Tibial artery (tissue), 4 donors: ENCODE measurements around the gene EDN2.

Experiments used
- DNase-seq, 2 donors: peaks; one replicate each; pipeline ENCODE4 v3.0.0-alpha.2; 2019
- H3K27ac ChIP-seq, 2 donors: fragments of 200-600 bp; sonication (generic) in 1 of 2; 1 replicate in 1 of 2; 2 replicates in 1 of 2; pipeline ENCODE4 v1.5.1; 2018 to 2019; ENCODE audit warnings: mild to moderate bottlenecking in 1 of 2
- H3K27me3 ChIP-seq, 2 donors: fragments of 200-600 bp; sonication (generic) in 1 of 2; one replicate each; pipeline versions ENCODE4 v1.5.1 to v1.6.0; 2016 to 2019
- H3K36me3 ChIP-seq, 3 donors: fragments of 200-600 bp; sonication (generic) in 2 of 3; one replicate each; pipeline ENCODE4 v1.5.1; 2016 to 2019; ENCODE audit warnings: mild to moderate bottlenecking in 2 of 3
- H3K4me1 ChIP-seq, 4 donors: fragments of 200-600 bp; sonication (generic) in 2 of 4; 1 replicate in 3 of 4; 2 replicates in 1 of 4; pipeline ENCODE4 v1.5.1; 2016 to 2019
- H3K4me3 ChIP-seq, 2 donors: fragments of 200-600 bp; sonication (generic) in 1 of 2; 1 replicate in 1 of 2; 2 replicates in 1 of 2; pipeline ENCODE4 v1.5.1; 2018 to 2019; ENCODE audit warnings: mild to moderate bottlenecking in 2 of 2
- H3K9me3 ChIP-seq, 3 donors: fragments of 200-600 bp; sonication (generic) in 1 of 3; one replicate each; pipeline ENCODE4 v1.5.1; 2016 to 2019
- CTCF ChIP-seq, 2 experiments: fragments of 200-600 bp in 1 of 2; fragments of 450-650 bp in 1 of 2; IDR thresholded peaks; one replicate each; pipeline ENCODE4 v1.5.1; 2017 to 2019; ENCODE audit warnings: antibody characterized with exemption in 2 of 2, mild to moderate bottlenecking in 1 of 2, moderate library complexity in 1 of 2
- intact Hi-C: fragments of 100-400 bp; cut with DNase I; formaldehyde crosslinking; loops from one replicate; pipeline ENCODE4 v1.15.0; 2023; ENCODE audit warnings: low total_unique reads

EDN2 gene

GRCh38 chr1:41519667-41520066, 35.2 kb upstream of the EDN2 start:
- intact Hi-C loops, result loop anchor here (10.0 kb wide), 1 partner anchor 145 kb away; no protein-coding TSS in a partner anchor
- Histone ChIP-seq H3K4me1 (peaks cover 6 to 23% (median 18%) of the 10 kb centered on the region in 4 donors), H3K36me3 (peaks cover 0 to 19% (median 0%) of the 10 kb centered on the region in 3 donors), H3K27ac (no peak overlapping the region), H3K4me3 (no peak overlapping the region), H3K9me3 (no peaks in the 10 kb centered on the region), H3K27me3 (no peaks in the 10 kb centered on the region)
- TF ChIP-seq CTCF (IDR thresholded peaks at IDR 0.05), result no peak
- no peak for DNase-seq

- H3K4me1 ChIP-seq, result peaks cover 6 to 28% (median 18%) of the 10 kb centered on the region in 4 donors
- intact Hi-C loops, result loop anchor here (10.0 kb wide), 1 partner anchor 146 kb away; no protein-coding TSS in a partner anchor
Observed at GRCh38 chr1:41518471-41518870, 34.0 kb upstream of the EDN2 start.

GRCh38 chr1:41517062-41517438, 32.6 kb upstream of the EDN2 start:
- Histone ChIP-seq H3K27me3 (no peaks in the 10 kb centered on the region), H3K4me1 (peaks cover 6 to 28% (median 18%) of the 10 kb centered on the region in 4 donors), H3K27ac (peak overlapping the region; percentile 25 to 69), H3K4me3 (no peak overlapping the region), H3K36me3 (peaks cover 0 to 22% (median 0%) of the 10 kb centered on the region in 3 donors), H3K9me3 (no peaks in the 10 kb centered on the region)
- intact Hi-C loops, result loop anchor here (10.0 kb wide), 1 partner anchor 148 kb away; no protein-coding TSS in a partner anchor
- no peak for TF ChIP-seq CTCF (IDR thresholded peaks at IDR 0.05)
- no peak for DNase-seq

More at GRCh38 chr1:41518471-41518870, 34.0 kb upstream of the EDN2 start:
- no peaks in the 10 kb centered on the region for H3K27me3 ChIP-seq
- H3K27ac ChIP-seq, result no peak overlapping the region
- no peak overlapping the region for H3K4me3 ChIP-seq
- H3K36me3 ChIP-seq, result peaks cover 0 to 8% (median 0%) of the 10 kb centered on the region in 3 donors
- H3K9me3 ChIP-seq, result no peaks in the 10 kb centered on the region
- no peak for DNase-seq
- no peak for TF ChIP-seq CTCF (IDR thresholded peaks at IDR 0.05)

- TF ChIP-seq CTCF (IDR thresholded peaks at IDR 0.05), result peak; percentile 91 to 96
- Histone ChIP-seq H3K4me1 (peaks cover 6 to 28% (median 18%) of the 10 kb centered on the region in 4 donors), H3K36me3 (peaks cover 0 to 23% (median 0%) of the 10 kb centered on the region in 3 donors), H3K27me3 (no peaks in the 10 kb centered on the region), H3K9me3 (no peaks in the 10 kb centered on the region), H3K27ac (peak overlapping the region; percentile 25 to 69), H3K4me3 (peak overlapping the region; percentile 50 to 51)
- intact Hi-C loops, result loop anchor here (10.0 kb wide), 1 partner anchor 148 kb away; no protein-coding TSS in a partner anchor
- peak; percentile 88 to 95 for DNase-seq
Observed at GRCh38 chr1:41516168-41517061, 31.9 kb upstream of the EDN2 start.

- H3K4me1 ChIP-seq, result peaks cover 6 to 28% (median 18%) of the 10 kb centered on the region in 4 donors
- H3K36me3 ChIP-seq, result peaks cover 0 to 23% (median 0%) of the 10 kb centered on the region in 3 donors
- peak overlapping the region in 1 of 2 donors; percentile 51 for H3K4me3 ChIP-seq
- intact Hi-C loops, result loop anchor here (10.0 kb wide), 1 partner anchor 149 kb away; no protein-coding TSS in a partner anchor
- H3K9me3 ChIP-seq, result no peaks in the 10 kb centered on the region
- H3K27ac ChIP-seq, result no peak overlapping the region
- no peak for TF ChIP-seq CTCF (IDR thresholded peaks at IDR 0.05)
- no peak for DNase-seq
- H3K27me3 ChIP-seq, result no peaks in the 10 kb centered on the region
Observed at GRCh38 chr1:41515778-41516167, 31.3 kb upstream of the EDN2 start.
